ENCODE measurements around the gene SLC38A6. TPM values are rescaled to one million over a fixed set of nuclear protein-coding genes. Genes with fewer than 3 reads are reported as not detected.

Gene SLC38A6
- 1 to 10 TPM; 2.7 to 8.9 (median 3.6) TPM for total RNA-seq
- 1 to 10 TPM; 2.6 to 7.8 TPM for polyA plus RNA-seq
- long read RNA-seq, donor 1, partial matches to known transcripts = 1 of 3 reads
- long read RNA-seq, donor 1, other reads (novel, unspliced or antisense) = 1 of 3 reads
- long read RNA-seq, donor 2, partial matches to known transcripts = 0 of 2 reads
- long read RNA-seq, donor 2, other reads (novel, unspliced or antisense) = 2 of 2 reads
- long read RNA-seq, donor 3, partial matches to known transcripts = 0 of 3 reads
- long read RNA-seq, donor 3, other reads (novel, unspliced or antisense) = 2 of 3 reads

DNA sequence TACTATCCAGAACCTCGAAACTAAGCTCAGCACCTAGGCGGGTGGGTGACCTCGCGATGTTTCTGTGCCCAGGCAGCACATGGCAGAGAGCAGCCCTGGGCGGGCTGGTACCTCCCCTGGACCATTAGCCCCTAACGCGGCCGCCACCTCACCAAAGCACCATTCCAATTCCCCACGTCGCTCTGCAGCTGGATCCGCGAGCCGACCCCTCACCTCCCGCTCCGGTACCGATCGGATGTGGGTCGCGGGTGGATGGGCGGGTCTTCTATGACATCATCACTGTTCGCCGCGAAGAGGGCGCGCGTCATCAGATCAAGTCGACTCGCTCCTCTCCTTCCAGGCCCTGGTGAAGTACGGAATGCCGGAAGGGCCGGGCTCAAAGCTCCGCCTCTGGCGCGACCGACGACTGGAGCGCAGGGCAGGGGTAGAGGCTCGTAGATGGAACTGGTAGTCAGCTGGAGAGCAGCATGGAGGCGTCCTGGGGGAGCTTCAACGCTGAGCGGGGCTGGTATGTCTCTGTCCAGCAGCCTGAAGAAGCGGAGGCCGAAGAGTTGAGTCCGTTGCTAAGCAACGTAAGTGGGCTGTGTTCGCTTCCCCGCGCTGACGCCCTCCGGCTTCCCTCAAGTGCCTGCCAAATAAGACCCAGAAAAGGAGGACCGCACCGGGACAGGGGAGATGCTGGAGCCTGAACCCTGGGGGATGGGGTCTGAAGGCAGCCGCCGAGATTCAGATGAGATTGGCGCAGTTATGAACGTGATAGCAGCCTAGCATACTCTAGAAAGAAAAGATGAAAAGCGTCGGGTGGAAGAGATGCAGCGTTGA lies at the start of gene SLC38A6, which contains the start of gene TRMT5:
SLC38A6 (plus strand) TSS at position 435 of the 822 bp plus-strand sequence; CDS start at position 468, 33 bp downstream.
TRMT5 (minus strand) TSS at position 269 of the 822 bp plus-strand sequence; CDS start at position 163, 106 bp downstream.
- Histone ChIP-seq H3K4me1 (peaks cover 3 to 52% (median 33%) of the 10 kb centered on the region in 9 donors), H3K4me3 (peak within 1 kb of the TSS; percentile 53 to 85 (median 76)), H3K27me3 (no peaks in the 10 kb centered on the region), H3K27ac (peak within 1 kb of the TSS; percentile 42 to 91 (median 86)), H3K36me3 (peaks cover 0 to 33% (median 2%) of the 10 kb centered on the region in 9 donors), H3K9me3 (no peaks in the 10 kb centered on the region)
- intact Hi-C loops (cut with DNase I) = loop anchor here in 3 of 10 donors (5.0 to 10.0 kb wide), 4 partner anchors 119 to 259 kb away; partner anchors contain the start of genes SIX4 (in 2 of the 3) and MNAT1 (in 1 of the 3)
- peak; percentile 92 to 94 for DNase-seq
- WGBS, 2 donors = 0% methylated on average over 59 of the region's 59 CpGs
- peak; percentile 96 to 99 (median 98) for ATAC-seq
- TF ChIP-seq, protein P1, sequence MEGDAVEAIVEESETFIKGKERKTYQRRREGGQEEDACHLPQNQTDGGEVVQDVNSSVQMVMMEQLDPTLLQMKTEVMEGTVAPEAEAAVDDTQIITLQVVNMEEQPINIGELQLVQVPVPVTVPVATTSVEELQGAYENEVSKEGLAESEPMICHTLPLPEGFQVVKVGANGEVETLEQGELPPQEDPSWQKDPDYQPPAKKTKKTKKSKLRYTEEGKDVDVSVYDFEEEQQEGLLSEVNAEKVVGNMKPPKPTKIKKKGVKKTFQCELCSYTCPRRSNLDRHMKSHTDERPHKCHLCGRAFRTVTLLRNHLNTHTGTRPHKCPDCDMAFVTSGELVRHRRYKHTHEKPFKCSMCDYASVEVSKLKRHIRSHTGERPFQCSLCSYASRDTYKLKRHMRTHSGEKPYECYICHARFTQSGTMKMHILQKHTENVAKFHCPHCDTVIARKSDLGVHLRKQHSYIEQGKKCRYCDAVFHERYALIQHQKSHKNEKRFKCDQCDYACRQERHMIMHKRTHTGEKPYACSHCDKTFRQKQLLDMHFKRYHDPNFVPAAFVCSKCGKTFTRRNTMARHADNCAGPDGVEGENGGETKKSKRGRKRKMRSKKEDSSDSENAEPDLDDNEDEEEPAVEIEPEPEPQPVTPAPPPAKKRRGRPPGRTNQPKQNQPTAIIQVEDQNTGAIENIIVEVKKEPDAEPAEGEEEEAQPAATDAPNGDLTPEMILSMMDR (IDR thresholded peaks at IDR 0.05) = no peak

DNA sequence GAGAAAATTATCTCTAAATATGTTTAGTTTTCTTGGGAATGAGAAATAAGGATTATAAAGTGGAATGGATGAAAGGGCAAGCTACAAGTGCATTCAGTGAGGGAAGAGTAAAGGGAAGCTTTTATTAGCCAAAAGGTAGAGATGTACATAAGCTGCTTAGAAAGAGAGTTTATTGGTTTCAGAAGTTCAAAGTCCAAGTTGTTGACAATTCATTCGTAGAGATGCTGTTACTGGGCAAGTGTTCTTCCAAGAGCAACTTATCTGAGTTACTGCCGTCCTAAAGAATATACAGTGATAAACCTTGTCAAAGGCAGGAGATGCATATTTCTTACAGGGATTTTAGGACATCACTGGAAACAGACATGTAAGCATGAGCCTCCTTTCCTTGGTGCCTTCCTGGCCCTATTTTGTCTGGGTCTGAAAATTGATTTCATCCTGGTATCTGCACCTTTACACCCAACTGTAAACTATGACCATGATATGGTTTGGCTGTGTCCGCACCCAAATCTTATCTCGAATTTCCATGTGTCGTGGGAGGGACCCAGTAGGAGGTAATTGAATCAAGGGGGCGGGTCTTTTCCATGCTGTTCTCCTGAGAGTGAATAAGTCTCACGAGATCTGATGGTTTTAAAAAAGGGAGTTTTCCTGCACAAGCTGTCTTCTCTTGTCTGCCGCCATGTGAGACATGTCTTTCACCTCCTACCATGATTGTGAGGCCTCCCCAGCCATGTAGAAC lies 47.0 kb upstream of the SLC38A6 start:
- intact Hi-C loops (cut with DNase I) = no loop called here
- TF ChIP-seq, protein P1 (IDR thresholded peaks at IDR 0.05) = no peak
- Histone ChIP-seq H3K27me3 (no peaks in the 10 kb centered on the region), H3K36me3 (no peaks in the 10 kb centered on the region), H3K9me3 (peaks cover 0 to 3% (median 0%) of the 10 kb centered on the region in 11 donors), H3K4me1 (no peaks in the 10 kb centered on the region), H3K4me3 (no peak overlapping the region), H3K27ac (no peak overlapping the region)
- WGBS, 2 donors = 77 to 80% methylated on average over 8 of the region's 8 CpGs
- ATAC-seq = no peak
- DNase-seq = no peak

DNA sequence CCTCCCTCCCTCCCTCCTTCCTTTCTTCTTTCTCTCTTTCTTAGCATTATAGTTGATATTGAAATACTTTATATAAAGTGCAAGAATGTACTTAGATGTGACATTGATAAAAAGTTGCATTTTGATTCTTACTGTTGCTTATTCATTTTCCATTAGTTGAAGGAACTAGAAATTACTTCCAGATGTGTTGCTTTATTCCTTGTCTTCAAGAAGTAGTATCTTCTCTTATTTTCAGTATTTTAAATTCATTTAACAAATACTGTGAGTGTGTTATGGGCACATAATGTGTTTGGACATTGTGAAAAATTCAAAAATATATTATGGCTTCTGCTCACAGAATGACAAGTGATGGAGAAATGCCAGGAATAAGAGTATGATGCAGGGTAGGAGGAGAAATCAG lies 45.7 kb upstream of the SLC38A6 start:
- ATAC-seq (no peak), DNase-seq (no peak)
- no peaks in the 10 kb centered on the region for H3K4me1 ChIP-seq
- no peaks in the 10 kb centered on the region for H3K27me3 ChIP-seq
- peaks cover 0 to 3% (median 0%) of the 10 kb centered on the region in 11 donors for H3K9me3 ChIP-seq
- H3K4me3 ChIP-seq = no peak overlapping the region
- H3K36me3 ChIP-seq = no peaks in the 10 kb centered on the region
- intact Hi-C loops (cut with DNase I) = no loop called here
- TF ChIP-seq, protein P1 (IDR thresholded peaks at IDR 0.05) = no peak
- H3K27ac ChIP-seq = no peak overlapping the region

DNA sequence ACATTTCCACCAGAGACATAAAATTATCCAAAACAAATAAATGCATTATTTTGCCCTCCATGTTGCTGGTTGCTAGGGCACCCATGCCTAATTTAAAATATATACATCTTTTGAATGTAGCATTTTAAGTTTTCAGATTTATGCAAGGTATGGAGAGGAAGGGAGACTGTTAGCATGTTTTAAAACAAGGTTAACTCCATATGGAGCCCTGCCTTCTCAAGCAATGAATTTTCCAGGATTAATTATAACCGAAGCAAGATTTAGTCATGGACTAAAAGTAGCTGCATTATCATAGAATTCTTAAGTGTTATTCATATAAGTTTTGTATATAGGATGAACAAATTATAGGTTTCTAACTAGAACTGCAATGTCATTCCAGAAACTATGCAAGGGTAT lies 37.4 kb upstream of the SLC38A6 start:
- TF ChIP-seq, protein P1 (IDR thresholded peaks at IDR 0.05) = no peak
- Histone ChIP-seq H3K9me3 (no peaks in the 10 kb centered on the region), H3K27ac (peak overlapping the region in 4 of 10 donors; percentile 17 to 46 (median 32)), H3K4me1 (peaks cover 0 to 19% (median 13%) of the 10 kb centered on the region in 9 donors), H3K4me3 (no peak overlapping the region), H3K27me3 (no peaks in the 10 kb centered on the region), H3K36me3 (no peaks in the 10 kb centered on the region)
- intact Hi-C loops (cut with DNase I) = no loop called here
- ATAC-seq (no peak), DNase-seq (no peak)
- WGBS, 2 donors = 86 to 87% methylated on average over 1 of the region's 1 CpG
